Neural cell (in vitro differentiated cells): ENCODE measurements around the gene SLC36A1. TPM values are rescaled to one million over a fixed set of nuclear protein-coding genes. Genes with fewer than 3 reads are reported as not detected.

ENCODE experiments used
- H2AFZ ChIP-seq: fragments of 200-600, 300-800 bp; sonication (generic), shearing (Covaris generic); 2 replicates; pipeline ENCODE4 v1.6.0; 2014; ENCODE audit warnings: low read depth, mild to moderate bottlenecking, antibody characterized with exemption, low read length, moderate library complexity
- H3F3A ChIP-seq: fragments of 200-600 bp; shearing (Covaris generic); 2 replicates; pipeline ENCODE4 v1.6.1; 2016; ENCODE audit warnings: mild to moderate bottlenecking, moderate library complexity, mixed read lengths, antibody characterized with exemption, low read length; ENCODE audit not compliant: insufficient read depth, poor library complexity, severe bottlenecking
- H3K27ac ChIP-seq: fragments of 200-600, 300-800 bp; sonication (generic), shearing (Covaris generic); 2 replicates; pipeline ENCODE4 v1.5.1; 2014; ENCODE audit warnings: mild to moderate bottlenecking, low read length, moderate library complexity
- H3K27me3 ChIP-seq: fragments of 300-800, 200-600 bp; sonication (generic), shearing (Covaris generic); 2 replicates; pipeline ENCODE4 v1.6.0; 2014; ENCODE audit warnings: mild to moderate bottlenecking, low read depth, low read length, moderate library complexity; ENCODE audit not compliant: insufficient read depth
- H3K36me3 ChIP-seq: fragments of 300-800, 200-600 bp; sonication (generic), shearing (Covaris generic); 2 replicates; pipeline ENCODE4 v1.5.1; 2014; ENCODE audit warnings: mild to moderate bottlenecking, antibody characterized with exemption, low read length, moderate library complexity; ENCODE audit not compliant: insufficient read depth
- H3K4me2 ChIP-seq: fragments of 300-800, 200-600 bp; sonication (generic), shearing (Covaris generic); 2 replicates; pipeline ENCODE4 v1.6.0; 2014; ENCODE audit warnings: mild to moderate bottlenecking, low read length
- H3K4me3 ChIP-seq: fragments of 300-800, 200-600 bp; sonication (generic), shearing (Covaris generic); 2 replicates; pipeline ENCODE4 v1.5.1; 2014; ENCODE audit warnings: mild to moderate bottlenecking, low read length, moderate library complexity
- H3K79me2 ChIP-seq: fragments of 200-600 bp; shearing (Covaris generic); replicated peaks from 2 replicates; pipeline ENCODE4 v1.6.0; 2014; ENCODE audit warnings: mild to moderate bottlenecking, low read length, moderate library complexity; ENCODE audit not compliant: insufficient read depth
- H3K9ac ChIP-seq: fragments of 300-800, 200-600 bp; sonication (generic), shearing (Covaris generic); 2 replicates; pipeline ENCODE4 v1.6.1; 2016; ENCODE audit warnings: mild to moderate bottlenecking, low read length, mixed read lengths
- H3K9me2 ChIP-seq: fragments of 200-600 bp; shearing (Covaris generic); 2 replicates; pipeline ENCODE4 v1.6.1; 2016; ENCODE audit warnings: mild to moderate bottlenecking, low read length, mixed read lengths; ENCODE audit not compliant: insufficient read depth
- H3K9me3 ChIP-seq: fragments of 200-600, 300-800 bp; sonication (generic), shearing (Covaris generic); 2 replicates; pipeline ENCODE4 v1.6.1; 2016; ENCODE audit warnings: mild to moderate bottlenecking, mixed run types, low read length, moderate library complexity, mixed read lengths
- H4K20me1 ChIP-seq: fragments of 200-600 bp; shearing (Covaris generic); 2 replicates; pipeline ENCODE4 v1.6.1; 2016; ENCODE audit warnings: mild to moderate bottlenecking, mixed run types; ENCODE audit not compliant: insufficient read depth
- EP300 ChIP-seq: fragments of 450-650 bp; conservative IDR thresholded peaks from 2 replicates; pipeline ENCODE4 v1.6.1; 2014; ENCODE audit warnings: antibody characterized with exemption, mild to moderate bottlenecking, moderate library complexity; ENCODE audit not compliant: poor library complexity, severe bottlenecking
- EZH2 ChIP-seq: fragments of 200-600, 300-800 bp; shearing (Covaris generic), sonication (generic); IDR thresholded peaks from 2 replicates; pipeline ENCODE4 v1.6.1; 2014; ENCODE audit warnings: antibody characterized with exemption, low read length, borderline replicate concordance, mild to moderate bottlenecking; ENCODE audit not compliant: insufficient read depth, poor library complexity, severe bottlenecking
- MXI1 ChIP-seq: fragments of 450-650 bp; conservative IDR thresholded peaks from 2 replicates; pipeline ENCODE4 v1.6.1; 2014; ENCODE audit warnings: antibody characterized with exemption, mild to moderate bottlenecking; ENCODE audit not compliant: poor library complexity, severe bottlenecking
- POLR2AphosphoS5 ChIP-seq: IDR thresholded peaks from 2 replicates; pipeline ENCODE4 v1.6.1; 2012
- RAD21 ChIP-seq: fragments of 450-650 bp; conservative IDR thresholded peaks from 2 replicates; pipeline ENCODE4 v1.6.1; 2014; ENCODE audit warnings: antibody characterized with exemption, mild to moderate bottlenecking, moderate library complexity
- SMC3 ChIP-seq: fragments of 450-650 bp; conservative IDR thresholded peaks from 2 replicates; pipeline ENCODE4 v1.6.1; 2014; ENCODE audit warnings: antibody characterized with exemption, mild to moderate bottlenecking, moderate library complexity; ENCODE audit not compliant: poor library complexity
- TAF1 ChIP-seq: IDR thresholded peaks from 2 replicates; pipeline ENCODE4 v1.6.1; 2012; ENCODE audit warnings: low read depth
- polyA plus RNA-seq: library from polyadenylated mRNA; depleted of rRNA; stranded (reverse); fragments of >200 nt; gene quantifications from 2 replicates; pipeline ENCODE4 v1.2.3, GENCODE V29; 2014
- small RNA-seq, 3 experiments: library from RNA; depleted of rRNA; stranded (forward); fragments of <200 nt; gene quantifications; one replicate each; pipeline ENCODE3, GENCODE V24; 2012
- TF ChIP-seq, protein P1 (sequence below): fragments of 450-650 bp; IDR thresholded peaks from 2 replicates; pipeline ENCODE4 v1.5.1; 2014; ENCODE audit warnings: antibody characterized with exemption, mild to moderate bottlenecking, moderate library complexity; ENCODE audit not compliant: poor library complexity, severe bottlenecking
- TF ChIP-seq, protein P2 (sequence below): IDR thresholded peaks from 2 replicates; pipeline ENCODE4 v1.6.1; 2012; ENCODE audit warnings: borderline replicate concordance

SLC36A1 gene
- polyA plus RNA-seq, 1 donor from 2014 or later, result 5.3 TPM

DNA sequence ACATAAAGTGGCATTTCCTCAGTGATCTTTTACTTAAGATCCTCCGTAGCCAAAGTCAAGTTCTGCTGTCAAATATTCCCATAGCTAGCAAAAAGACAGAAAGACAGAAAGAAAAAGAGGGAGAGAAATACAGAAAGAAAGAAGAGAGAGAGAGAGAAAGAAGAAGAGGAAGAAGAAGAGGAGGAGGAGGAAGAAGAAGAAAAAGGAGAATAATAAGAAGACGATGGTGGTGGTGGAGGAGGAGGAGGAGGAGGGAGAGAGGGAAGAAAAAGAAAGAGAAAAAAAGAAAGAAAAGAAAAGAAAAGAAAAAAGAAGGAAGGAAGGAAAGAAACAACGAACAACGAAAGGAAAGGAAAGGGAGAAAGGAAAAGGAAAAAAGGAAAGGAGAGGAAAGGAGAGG, 89.6 kb downstream of the SLC36A1 start:
- no peak overlapping the region for H3K9ac ChIP-seq
- no peaks in the 10 kb centered on the region for H3K9me2 ChIP-seq
- no peak overlapping the region for H2AFZ ChIP-seq
- no peak overlapping the region for H3K4me3 ChIP-seq
- H4K20me1 ChIP-seq, result no peaks in the 10 kb centered on the region
- H3K4me2 ChIP-seq, result no peak overlapping the region
- H3K36me3 ChIP-seq, result no peaks in the 10 kb centered on the region
- no peaks in the 10 kb centered on the region for H3F3A ChIP-seq
- H3K27me3 ChIP-seq, result no peaks in the 10 kb centered on the region
- no peaks in the 10 kb centered on the region for H3K79me2 ChIP-seq
- no peaks in the 10 kb centered on the region for H3K9me3 ChIP-seq
- no peak for TF ChIP-seq POLR2AphosphoS5
- no peak overlapping the region for H3K27ac ChIP-seq

DNA sequence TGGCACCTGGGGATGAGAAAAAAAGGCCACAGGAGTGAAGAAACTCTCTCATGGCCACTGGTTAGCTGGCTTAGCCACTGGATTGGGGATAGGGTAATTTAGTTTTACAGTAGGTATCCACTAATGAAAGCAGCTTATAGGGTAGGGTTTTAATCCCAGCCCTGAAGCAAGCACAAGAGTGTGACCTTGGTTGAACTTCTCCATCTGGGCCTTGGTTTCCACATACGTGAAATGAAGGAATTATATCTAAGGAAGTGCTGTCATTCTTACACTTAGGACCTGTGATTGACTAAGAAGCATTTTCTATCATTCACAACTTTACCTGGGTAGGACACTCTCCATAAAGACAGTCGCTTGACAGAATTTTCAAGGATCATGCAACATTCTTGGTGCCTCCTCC, 94.2 kb downstream of the SLC36A1 start:
- Histone ChIP-seq H4K20me1 (no peaks in the 10 kb centered on the region), H3K9me2 (no peaks in the 10 kb centered on the region), H3K36me3 (no peaks in the 10 kb centered on the region), H3K9me3 (no peaks in the 10 kb centered on the region), H3K27ac (no peak overlapping the region), H3K9ac (no peak overlapping the region), H3K4me2 (no peak overlapping the region), H3K4me3 (no peak overlapping the region), H3K27me3 (no peaks in the 10 kb centered on the region), H2AFZ (no peak overlapping the region), H3F3A (no peaks in the 10 kb centered on the region), H3K79me2 (no peaks in the 10 kb centered on the region)
- TF ChIP-seq SMC3, result no peak
- TF ChIP-seq, protein P1, sequence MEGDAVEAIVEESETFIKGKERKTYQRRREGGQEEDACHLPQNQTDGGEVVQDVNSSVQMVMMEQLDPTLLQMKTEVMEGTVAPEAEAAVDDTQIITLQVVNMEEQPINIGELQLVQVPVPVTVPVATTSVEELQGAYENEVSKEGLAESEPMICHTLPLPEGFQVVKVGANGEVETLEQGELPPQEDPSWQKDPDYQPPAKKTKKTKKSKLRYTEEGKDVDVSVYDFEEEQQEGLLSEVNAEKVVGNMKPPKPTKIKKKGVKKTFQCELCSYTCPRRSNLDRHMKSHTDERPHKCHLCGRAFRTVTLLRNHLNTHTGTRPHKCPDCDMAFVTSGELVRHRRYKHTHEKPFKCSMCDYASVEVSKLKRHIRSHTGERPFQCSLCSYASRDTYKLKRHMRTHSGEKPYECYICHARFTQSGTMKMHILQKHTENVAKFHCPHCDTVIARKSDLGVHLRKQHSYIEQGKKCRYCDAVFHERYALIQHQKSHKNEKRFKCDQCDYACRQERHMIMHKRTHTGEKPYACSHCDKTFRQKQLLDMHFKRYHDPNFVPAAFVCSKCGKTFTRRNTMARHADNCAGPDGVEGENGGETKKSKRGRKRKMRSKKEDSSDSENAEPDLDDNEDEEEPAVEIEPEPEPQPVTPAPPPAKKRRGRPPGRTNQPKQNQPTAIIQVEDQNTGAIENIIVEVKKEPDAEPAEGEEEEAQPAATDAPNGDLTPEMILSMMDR, result no peak
- no peak for TF ChIP-seq TAF1
- TF ChIP-seq, protein P2, sequence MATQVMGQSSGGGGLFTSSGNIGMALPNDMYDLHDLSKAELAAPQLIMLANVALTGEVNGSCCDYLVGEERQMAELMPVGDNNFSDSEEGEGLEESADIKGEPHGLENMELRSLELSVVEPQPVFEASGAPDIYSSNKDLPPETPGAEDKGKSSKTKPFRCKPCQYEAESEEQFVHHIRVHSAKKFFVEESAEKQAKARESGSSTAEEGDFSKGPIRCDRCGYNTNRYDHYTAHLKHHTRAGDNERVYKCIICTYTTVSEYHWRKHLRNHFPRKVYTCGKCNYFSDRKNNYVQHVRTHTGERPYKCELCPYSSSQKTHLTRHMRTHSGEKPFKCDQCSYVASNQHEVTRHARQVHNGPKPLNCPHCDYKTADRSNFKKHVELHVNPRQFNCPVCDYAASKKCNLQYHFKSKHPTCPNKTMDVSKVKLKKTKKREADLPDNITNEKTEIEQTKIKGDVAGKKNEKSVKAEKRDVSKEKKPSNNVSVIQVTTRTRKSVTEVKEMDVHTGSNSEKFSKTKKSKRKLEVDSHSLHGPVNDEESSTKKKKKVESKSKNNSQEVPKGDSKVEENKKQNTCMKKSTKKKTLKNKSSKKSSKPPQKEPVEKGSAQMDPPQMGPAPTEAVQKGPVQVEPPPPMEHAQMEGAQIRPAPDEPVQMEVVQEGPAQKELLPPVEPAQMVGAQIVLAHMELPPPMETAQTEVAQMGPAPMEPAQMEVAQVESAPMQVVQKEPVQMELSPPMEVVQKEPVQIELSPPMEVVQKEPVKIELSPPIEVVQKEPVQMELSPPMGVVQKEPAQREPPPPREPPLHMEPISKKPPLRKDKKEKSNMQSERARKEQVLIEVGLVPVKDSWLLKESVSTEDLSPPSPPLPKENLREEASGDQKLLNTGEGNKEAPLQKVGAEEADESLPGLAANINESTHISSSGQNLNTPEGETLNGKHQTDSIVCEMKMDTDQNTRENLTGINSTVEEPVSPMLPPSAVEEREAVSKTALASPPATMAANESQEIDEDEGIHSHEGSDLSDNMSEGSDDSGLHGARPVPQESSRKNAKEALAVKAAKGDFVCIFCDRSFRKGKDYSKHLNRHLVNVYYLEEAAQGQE, result no peak
- no peak for TF ChIP-seq MXI1
- TF ChIP-seq EZH2, result no peak
- no peak for TF ChIP-seq EP300
- no peak for TF ChIP-seq RAD21
- TF ChIP-seq POLR2AphosphoS5, result no peak

Small RNAs within 50 kb of the gene (small RNA-seq; reads per million reads assigned to genes)
- gene MIR6499, result 0 reads per million in 3 experiments
- 0 to 0.08 (median 0) reads per million in 3 experiments for gene RNA5SP197

Other genes with a start within 250 kb of the SLC36A1 start
- not detected in 2 replicates for gene CCDC69, start 223.5 kb upstream of the SLC36A1 start, polyA plus RNA-seq
- gene GM2A, start 194.4 kb upstream of the SLC36A1 start, polyA plus RNA-seq, result 0.40 and 0.98 TPM in 2 replicates
- not detected in 2 replicates for gene SLC36A3, start 143.8 kb upstream of the SLC36A1 start, polyA plus RNA-seq
- gene SLC36A2, start 100.0 kb upstream of the SLC36A1 start, polyA plus RNA-seq, result not detected in 2 replicates
- gene FAT2, start 143.7 kb downstream of the SLC36A1 start, polyA plus RNA-seq, result not detected in 2 replicates
- 15.3 and 17.7 TPM in 2 replicates for gene SPARC, start 239.3 kb downstream of the SLC36A1 start, polyA plus RNA-seq